HL-60 (cell line): ENCODE data around the gene MDC1.

Experiments
- GABPA ChIP-seq: IDR thresholded peaks from 2 replicates; pipeline ENCODE4 v1.6.1; 2012; ENCODE audit warnings: low read depth
- TF ChIP-seq, protein P1 (sequence below): IDR thresholded peaks from one replicate; pipeline ENCODE4 v1.5.1; 2011; ENCODE audit warnings: low read length, control low read depth, inconsistent platforms; ENCODE audit not compliant: insufficient read depth

DNA sequence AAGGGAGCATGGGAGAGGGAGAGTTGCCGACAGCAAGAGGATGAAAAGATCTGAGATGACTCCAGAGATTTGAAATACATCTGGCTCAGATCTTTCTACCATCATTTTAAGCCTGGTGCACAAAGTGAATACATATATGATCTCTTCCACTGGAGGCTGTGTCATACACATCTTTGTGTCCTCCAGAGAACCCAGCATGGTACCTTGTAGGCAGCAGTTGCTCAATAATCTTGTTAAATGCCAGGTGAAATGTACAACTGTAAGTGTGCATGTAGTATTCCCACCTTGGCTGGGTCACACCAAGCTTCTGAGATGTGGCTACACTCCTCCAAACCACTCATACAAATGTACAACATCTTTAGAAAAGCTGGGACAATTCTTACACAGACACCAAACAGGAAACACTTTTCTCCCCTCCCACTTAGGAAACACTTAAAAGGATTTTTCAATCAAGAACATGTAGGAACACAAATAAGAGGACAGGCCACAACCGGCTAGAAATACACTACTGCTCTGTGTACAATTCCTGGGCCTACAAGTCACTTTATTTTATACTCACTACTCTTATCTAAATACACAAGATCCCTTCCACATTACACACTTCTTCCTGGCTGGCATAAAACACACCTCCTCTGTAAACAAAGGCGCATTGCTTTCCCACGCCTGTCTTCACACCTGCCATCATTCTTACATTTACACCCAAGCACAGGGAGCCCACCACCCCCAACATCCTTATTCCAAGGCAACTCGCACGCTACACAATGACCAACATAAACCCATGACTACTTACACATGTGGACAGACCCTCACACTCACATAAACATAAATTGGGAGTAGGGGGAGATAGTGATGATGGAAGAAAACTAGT is 31.1 kb upstream of the MDC1 start:
- TF ChIP-seq, protein P1, sequence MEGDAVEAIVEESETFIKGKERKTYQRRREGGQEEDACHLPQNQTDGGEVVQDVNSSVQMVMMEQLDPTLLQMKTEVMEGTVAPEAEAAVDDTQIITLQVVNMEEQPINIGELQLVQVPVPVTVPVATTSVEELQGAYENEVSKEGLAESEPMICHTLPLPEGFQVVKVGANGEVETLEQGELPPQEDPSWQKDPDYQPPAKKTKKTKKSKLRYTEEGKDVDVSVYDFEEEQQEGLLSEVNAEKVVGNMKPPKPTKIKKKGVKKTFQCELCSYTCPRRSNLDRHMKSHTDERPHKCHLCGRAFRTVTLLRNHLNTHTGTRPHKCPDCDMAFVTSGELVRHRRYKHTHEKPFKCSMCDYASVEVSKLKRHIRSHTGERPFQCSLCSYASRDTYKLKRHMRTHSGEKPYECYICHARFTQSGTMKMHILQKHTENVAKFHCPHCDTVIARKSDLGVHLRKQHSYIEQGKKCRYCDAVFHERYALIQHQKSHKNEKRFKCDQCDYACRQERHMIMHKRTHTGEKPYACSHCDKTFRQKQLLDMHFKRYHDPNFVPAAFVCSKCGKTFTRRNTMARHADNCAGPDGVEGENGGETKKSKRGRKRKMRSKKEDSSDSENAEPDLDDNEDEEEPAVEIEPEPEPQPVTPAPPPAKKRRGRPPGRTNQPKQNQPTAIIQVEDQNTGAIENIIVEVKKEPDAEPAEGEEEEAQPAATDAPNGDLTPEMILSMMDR = no peak
- no peak for TF ChIP-seq GABPA
